Fibroblast of mammary gland (primary cell): ENCODE results near the gene C1RL.

Experiments used
- DNase-seq: peaks from one replicate; pipeline ENCODE4 v3.0.0-alpha.2; 2010; ENCODE audit warnings: low read depth
- H3K4me3 ChIP-seq: 2 replicates; pipeline ENCODE4 v1.5.1; 2011; ENCODE audit warnings: low read depth, mild to moderate bottlenecking, low read length, moderate library complexity; ENCODE audit not compliant: control insufficient read depth
- TF ChIP-seq, protein P1 (sequence below): conservative IDR thresholded peaks from 2 replicates; pipeline ENCODE4 v1.5.1; 2011; ENCODE audit warnings: low read depth, low read length, inconsistent platforms; ENCODE audit not compliant: control insufficient read depth, insufficient read depth

Gene C1RL

DNA sequence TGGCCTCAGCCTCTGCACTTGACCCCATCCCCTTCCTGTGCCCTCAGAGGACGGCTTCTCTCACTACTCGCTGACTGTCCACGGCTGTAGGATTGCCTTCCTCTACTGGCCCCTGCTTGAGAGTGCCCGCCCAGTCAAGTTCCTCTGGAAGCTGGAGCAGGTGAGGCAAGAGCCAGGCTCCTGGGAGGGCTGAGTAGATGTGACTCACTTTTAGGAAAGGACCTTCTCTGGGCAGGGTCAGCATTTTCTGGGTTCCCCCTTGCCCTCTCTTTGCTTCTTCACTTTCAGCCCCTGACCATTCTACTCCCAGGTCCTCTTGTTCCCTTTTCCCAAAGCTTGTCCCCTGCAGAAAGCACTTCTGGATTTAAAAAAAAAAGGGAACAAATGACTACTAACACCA, 28.9 kb upstream of the C1RL start:
- TF ChIP-seq, protein P1, sequence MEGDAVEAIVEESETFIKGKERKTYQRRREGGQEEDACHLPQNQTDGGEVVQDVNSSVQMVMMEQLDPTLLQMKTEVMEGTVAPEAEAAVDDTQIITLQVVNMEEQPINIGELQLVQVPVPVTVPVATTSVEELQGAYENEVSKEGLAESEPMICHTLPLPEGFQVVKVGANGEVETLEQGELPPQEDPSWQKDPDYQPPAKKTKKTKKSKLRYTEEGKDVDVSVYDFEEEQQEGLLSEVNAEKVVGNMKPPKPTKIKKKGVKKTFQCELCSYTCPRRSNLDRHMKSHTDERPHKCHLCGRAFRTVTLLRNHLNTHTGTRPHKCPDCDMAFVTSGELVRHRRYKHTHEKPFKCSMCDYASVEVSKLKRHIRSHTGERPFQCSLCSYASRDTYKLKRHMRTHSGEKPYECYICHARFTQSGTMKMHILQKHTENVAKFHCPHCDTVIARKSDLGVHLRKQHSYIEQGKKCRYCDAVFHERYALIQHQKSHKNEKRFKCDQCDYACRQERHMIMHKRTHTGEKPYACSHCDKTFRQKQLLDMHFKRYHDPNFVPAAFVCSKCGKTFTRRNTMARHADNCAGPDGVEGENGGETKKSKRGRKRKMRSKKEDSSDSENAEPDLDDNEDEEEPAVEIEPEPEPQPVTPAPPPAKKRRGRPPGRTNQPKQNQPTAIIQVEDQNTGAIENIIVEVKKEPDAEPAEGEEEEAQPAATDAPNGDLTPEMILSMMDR, result no peak
- DNase-seq, result no peak
- no peak overlapping the region for H3K4me3 ChIP-seq

- no peak for DNase-seq
- H3K4me3 ChIP-seq, result no peak overlapping the region
- TF ChIP-seq, protein P1, result no peak
Measured at GRCh38 chr12:7136676-7137075, 27.7 kb upstream of the C1RL start.

DNA sequence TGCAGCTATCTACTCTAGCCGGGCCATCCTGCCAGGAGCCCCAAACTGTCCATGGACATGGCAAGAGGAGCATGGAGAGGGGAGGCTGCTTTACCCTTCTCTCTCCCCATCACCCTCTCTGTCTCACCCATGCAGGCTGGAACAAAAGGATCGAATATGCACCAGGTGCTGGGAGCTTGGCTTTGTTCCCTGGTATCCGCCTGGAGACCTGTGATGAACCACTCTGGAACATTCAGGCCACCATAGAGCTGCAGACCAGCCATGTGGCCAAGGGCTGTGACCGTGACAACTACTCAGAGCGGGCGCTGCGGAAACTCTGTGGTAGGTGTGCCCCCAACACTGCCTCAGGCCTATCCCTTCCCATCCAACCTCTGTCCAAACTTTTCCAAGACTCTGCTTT, 27.1 kb upstream of the C1RL start:
- TF ChIP-seq, protein P1, result no peak
- no peak overlapping the region for H3K4me3 ChIP-seq
- DNase-seq, result no peak

DNA sequence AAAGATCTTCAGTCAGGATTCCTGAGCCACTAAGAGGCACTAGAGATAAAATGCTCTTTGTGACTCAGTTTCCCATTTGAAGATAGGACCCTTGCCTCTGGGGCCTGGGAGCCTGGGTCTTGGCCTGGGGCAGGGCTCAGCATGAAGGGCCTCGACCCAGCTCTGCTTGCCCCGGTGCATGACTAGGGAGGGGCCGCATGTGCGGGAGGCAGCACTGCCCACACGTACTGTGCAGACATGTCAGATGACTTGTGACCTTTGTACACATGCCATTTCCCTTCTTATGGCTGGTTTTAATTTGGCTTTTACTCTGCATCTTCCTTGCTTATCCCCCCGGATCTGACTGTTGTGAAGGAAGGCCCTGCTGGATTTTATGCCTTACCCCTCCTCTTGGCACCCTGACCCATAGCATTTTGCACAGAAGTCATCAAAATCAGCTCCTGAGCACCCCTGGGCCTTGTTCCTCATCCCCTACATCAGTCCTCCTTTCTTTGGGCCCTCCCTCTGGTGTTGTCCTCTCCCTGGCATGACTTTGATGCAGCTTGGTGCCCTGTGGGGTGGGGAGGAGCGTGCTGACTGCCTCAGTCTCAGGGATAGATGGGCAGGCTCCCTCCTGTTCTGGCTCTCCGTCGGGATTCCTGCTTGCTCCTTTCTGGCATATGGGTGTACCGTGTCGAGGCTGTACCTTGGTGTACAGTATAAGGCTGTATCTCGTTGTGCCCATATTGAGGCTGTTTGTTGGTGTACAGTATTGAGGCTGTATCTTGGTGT, 25.6 kb upstream of the C1RL start:
- TF ChIP-seq, protein P1, result no peak
- no peak for DNase-seq
- H3K4me3 ChIP-seq, result no peak overlapping the region

DNA sequence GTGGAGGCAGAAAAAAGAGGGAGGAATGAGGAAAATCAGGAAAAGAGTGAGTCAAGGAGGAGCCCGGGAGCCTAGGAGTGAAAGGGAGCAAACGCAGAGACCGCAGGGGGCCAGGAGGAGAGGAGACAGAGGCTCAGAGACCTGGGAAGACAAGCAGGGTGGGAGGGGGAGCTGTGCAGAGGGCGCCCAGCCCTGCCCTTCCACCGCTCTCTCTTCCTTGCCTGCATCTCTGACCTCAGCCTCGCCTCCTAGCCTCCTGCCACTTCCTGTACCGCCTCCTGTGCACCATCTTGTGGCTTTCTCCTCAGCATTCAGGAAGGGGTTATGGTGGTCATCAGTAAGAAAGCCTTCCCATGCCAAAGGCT, 22.5 kb upstream of the C1RL start:
- TF ChIP-seq, protein P1, result no peak
- no peak overlapping the region for H3K4me3 ChIP-seq

GRCh38 chr12:7130701-7131501, 21.9 kb upstream of the C1RL start:
- TF ChIP-seq, protein P1, result no peak
- peak; percentile 42 for DNase-seq
- peak overlapping the region; percentile 61 for H3K4me3 ChIP-seq

More for the DNA sequence above, 22.5 kb upstream of the C1RL start:
- no peak for DNase-seq
